GM03348 (cell line): ENCODE results near the gene RNASE7.

ENCODE experiments used
- DNase-seq: peaks from one replicate; pipeline ENCODE4 v3.0.0; 2012; ENCODE audit warnings: low spot score

RNASE7 gene

DNA sequence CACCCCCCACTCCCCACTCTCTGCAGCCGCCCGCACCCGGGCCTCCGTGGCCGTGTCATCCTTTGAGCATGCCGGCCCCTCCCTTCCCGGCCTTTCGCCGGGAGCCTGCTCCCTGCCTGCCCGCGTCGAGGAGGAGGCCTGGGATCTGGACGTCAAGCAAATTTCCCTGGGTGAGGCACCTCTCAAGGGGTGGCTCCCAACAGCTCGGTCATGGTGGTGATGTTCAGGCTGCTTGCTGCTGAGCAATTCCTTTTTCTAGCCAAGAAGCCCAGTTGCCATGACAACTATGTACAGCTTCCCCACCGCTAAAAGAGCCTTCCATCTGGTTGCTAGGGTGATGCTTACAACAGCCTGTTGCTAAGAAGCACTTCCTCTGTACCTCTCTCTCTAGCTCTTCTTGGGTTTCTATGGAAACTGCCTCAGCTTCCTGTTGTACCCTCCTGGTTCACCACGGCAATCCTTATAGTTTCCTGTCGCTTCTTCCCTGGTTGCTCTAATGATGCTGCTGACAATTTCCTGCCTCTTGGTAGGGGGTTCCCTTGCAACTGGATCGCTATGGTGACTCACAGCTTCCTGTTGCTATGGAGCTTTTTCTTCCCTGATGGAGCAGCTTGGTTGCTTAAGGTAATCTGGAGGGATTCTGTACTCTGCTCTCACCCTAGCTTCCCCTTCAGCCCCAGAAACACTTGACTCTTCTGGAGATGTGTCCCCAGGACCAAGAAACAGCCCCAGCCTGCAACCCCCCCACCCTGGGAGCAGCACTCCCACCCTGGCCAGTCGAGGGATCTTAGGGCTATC lies 45.3 kb downstream of the RNASE7 start:
- DNase-seq: peak; percentile 69

DNA sequence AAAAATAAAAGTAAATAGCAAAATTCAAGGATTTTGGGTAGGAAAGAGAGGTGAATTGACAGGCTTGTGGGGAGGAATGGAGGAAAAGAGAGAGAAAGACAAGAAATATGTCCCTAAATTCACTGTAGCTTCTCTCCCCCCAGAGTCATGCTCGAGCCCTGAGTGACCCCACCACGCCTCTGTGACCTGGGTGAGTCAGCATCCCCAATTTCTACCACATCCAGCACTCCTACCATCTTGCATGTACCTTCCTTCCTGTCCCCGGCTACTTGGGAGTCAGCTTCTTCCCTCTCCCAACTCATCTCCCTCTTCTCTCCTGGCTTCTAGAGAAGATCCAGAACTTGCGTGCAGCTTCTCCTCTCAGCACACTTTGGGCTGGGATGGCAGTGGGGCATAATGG lies 46.5 kb downstream of the RNASE7 start:
- DNase-seq: peak; percentile 4

GRCh38 chr14:21089271-21089670 lies 47.1 kb downstream of the RNASE7 start:
- DNase-seq: no peak

GRCh38 chr14:21089877-21090193 lies 47.7 kb downstream of the RNASE7 start:
- DNase-seq: no peak

- DNase-seq: peak; percentile 51
Measured at GRCh38 chr14:21090194-21090939, 48.2 kb downstream of the RNASE7 start.

DNA sequence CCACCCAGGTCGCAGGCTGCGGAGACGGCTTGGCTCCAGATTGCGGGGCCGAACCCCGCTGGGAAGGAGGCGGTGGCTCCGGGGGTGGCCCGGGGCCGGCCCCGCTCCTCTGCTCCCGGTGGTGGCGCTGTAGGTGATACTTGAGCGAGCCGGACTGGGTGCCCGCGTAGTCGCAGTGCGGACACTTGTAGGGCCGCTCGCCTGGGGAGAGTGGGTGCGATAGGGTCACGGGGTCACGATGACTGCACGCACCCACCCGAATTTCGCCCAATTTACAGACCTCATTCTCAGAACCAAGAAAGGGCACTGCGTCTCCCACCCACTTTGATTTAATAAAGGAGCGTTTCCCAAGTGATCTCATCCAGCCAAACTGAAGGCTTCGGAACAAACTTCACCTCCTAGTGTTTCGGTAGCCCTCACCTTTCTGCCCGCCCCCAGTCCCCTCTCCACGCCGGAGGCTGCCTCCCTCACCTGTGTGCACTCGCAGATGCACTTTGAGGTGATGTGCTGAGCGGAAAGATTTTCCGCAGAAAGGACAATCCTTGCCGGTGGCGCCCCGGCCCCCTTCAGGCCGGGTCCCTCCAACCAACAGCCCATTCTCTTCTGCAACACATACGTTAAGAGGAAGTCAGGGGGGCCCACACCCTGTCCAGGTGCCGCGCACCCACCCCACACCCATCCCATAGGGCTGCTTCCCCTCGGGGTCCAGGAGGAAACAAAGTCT lies 48.9 kb downstream of the RNASE7 start:
- peak; percentile 7 for DNase-seq

- peak; percentile 10 for DNase-seq
Measured at GRCh38 chr14:21091821-21092272, 49.7 kb downstream of the RNASE7 start.

DNA sequence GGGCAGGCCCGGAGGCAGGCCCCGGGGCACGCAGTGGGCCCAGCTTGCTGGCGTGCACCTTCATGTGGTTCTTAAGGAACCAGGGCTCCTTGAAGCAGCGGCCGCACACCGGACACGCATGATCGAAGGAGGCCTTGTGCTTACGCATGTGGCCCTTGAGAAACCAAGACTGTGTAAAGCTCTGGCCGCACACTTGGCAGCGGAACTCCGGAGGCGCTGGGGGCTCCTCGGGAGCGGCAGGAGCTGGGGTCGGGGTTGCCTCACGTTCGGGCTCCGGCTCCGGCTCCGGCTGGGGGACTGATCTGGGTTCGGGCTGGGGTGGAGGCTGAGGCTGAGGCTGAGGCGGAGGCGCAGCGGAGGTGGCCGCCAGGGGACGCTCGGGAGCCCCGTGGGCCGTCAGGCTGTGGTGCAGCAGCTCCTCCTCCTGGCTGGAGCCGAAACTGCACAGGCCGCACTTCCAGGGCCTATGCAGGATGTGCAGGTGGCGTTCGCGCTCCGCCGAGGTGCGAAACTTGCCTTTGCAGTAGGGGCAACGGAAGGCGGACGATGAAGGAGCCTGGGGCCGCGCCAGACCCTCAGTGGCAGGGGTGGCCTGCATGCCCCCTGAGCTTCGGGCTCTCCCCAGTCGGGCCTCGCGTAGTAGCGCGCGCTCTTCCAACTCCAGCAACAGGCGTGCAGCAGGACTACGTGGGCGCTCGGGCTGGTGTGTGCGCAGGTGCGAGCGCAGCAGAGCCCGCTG lies 50.3 kb downstream of the RNASE7 start:
- DNase-seq: peak; percentile 92

DNA sequence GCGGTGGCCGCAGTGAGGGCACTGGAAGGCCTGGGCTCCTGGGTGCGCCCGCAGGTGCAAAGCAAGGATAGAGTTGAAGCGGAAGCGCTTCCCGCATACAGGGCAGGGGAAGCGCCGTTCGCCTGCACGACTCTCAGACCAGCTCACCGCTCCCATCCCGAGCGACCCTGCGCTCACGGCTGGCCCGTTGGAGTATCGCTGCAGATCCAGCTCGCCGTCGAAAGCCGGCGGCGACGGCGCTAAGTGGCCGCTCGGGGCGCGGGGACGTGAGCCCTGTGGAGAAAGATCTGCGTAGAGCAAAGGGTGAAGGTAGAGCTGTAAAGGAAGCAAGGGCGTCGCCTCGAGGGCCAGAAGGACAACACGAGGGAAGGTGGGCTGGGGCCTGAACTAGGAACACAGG lies 50.9 kb downstream of the RNASE7 start:
- DNase-seq: no peak
